Liver (tissue), 3 donors: ENCODE measurements around the gene UNC5B.

Experiments used
- CTCF ChIP-seq: fragments of 150-350 bp; IDR thresholded peaks from 2 replicates; pipeline ENCODE4 v1.5.1; 2017; ENCODE audit warnings: improper control_type of control experiment, low read depth, low read length; ENCODE audit not compliant: missing input control
- EGR1 ChIP-seq, 2 donors: IDR thresholded peaks; 2 replicates each; pipeline ENCODE4 v1.6.1; 2016 to 2018; ENCODE audit warnings: antibody characterized with exemption in 2 of 2, low read depth in 2 of 2
- FOXA2 ChIP-seq: IDR thresholded peaks from 2 replicates; pipeline ENCODE4 v1.6.1; 2016; ENCODE audit warnings: antibody characterized with exemption
- JUND ChIP-seq, 2 donors: IDR thresholded peaks; 2 replicates each; pipeline ENCODE4 v1.6.1; 2016; ENCODE audit warnings: antibody characterized with exemption in 2 of 2
- TF ChIP-seq, protein P1 (sequence below): IDR thresholded peaks from 2 replicates; pipeline ENCODE4 v1.6.1; 2016; ENCODE audit warnings: antibody characterized with exemption
- donor health status: healthy.
- donor health status: healthy.

- TF ChIP-seq CTCF (no peak), FOXA2 (no peak), JUND (IDR thresholded peaks at IDR 0.05) (no peak), EGR1 (IDR thresholded peaks at IDR 0.05; ENCODE audit: low read depth in 2 of 2) (no peak)
- TF ChIP-seq, protein P1, sequence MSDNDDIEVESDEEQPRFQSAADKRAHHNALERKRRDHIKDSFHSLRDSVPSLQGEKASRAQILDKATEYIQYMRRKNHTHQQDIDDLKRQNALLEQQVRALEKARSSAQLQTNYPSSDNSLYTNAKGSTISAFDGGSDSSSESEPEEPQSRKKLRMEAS: no peak
Observed at GRCh38 chr10:71193516-71193915, 18.9 kb upstream of the UNC5B start.
